ENCODE measurements around the gene DLX3. TPM values are rescaled to one million over a fixed set of nuclear protein-coding genes. Genes with fewer than 3 reads are reported as not detected.

DLX3 gene
- total RNA-seq, 1 donor from 2014 or later = 0.69 TPM

DNA sequence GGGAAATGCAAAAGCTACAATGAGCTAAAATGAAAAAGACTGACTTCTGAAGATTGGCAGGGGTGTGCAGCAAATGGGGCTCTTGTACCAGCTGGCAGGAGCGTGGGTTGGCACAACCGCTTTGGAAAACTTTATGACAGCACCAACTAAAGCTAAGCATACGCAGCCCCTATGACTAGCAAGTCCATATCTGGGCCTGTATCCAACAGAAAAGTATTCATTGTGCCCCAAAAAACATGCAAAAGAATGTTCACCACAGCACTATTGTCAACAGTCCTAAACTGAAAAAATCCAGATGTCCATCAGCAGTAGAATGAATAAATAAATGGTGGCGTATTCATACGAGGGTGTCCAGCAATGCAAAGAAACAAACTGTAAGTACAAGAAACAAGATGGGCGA, 38.3 kb upstream of the DLX3 start:
- Histone ChIP-seq H3K27ac (peak overlapping the region; percentile 58), H3K4me1 (peaks cover 39% of the 10 kb centered on the region), H3K27me3 (no peaks in the 10 kb centered on the region), H3K9me3 (no peaks in the 10 kb centered on the region), H3K36me3 (no peaks in the 10 kb centered on the region), H3K4me3 (no peak overlapping the region)
- no peak for DNase-seq
- TF ChIP-seq, protein P1, sequence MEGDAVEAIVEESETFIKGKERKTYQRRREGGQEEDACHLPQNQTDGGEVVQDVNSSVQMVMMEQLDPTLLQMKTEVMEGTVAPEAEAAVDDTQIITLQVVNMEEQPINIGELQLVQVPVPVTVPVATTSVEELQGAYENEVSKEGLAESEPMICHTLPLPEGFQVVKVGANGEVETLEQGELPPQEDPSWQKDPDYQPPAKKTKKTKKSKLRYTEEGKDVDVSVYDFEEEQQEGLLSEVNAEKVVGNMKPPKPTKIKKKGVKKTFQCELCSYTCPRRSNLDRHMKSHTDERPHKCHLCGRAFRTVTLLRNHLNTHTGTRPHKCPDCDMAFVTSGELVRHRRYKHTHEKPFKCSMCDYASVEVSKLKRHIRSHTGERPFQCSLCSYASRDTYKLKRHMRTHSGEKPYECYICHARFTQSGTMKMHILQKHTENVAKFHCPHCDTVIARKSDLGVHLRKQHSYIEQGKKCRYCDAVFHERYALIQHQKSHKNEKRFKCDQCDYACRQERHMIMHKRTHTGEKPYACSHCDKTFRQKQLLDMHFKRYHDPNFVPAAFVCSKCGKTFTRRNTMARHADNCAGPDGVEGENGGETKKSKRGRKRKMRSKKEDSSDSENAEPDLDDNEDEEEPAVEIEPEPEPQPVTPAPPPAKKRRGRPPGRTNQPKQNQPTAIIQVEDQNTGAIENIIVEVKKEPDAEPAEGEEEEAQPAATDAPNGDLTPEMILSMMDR (IDR thresholded peaks at IDR 0.05) = no peak
- intact Hi-C loops (cut with DNase I) = no loop called here
- no peak for ATAC-seq

DNA sequence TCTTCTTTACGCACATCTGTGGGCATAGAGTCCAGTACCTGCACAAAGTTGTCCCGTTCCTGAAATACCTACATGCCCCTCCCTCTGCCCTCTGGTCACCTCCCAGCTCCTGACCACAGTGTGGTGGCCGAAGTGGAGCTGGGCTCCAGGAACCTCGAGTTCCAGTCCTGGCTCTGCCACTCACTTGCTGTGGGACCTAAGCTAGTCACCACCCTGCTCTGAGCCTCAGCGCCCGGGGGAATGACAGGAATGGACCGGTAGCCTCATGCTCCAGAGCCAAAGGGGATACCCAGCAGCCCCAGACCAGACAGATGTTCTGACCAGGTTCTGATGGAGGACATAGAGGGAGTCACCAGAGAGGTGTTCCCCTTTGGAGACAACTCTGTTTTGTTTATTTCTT, 34.2 kb upstream of the DLX3 start:
- Histone ChIP-seq H3K27me3 (no peaks in the 10 kb centered on the region), H3K4me3 (no peak overlapping the region), H3K9me3 (no peaks in the 10 kb centered on the region), H3K27ac (no peak overlapping the region), H3K36me3 (no peaks in the 10 kb centered on the region), H3K4me1 (peaks cover 19% of the 10 kb centered on the region)
- TF ChIP-seq, protein P1 (IDR thresholded peaks at IDR 0.05) = no peak
- intact Hi-C loops (cut with DNase I) = loop anchor here (5.0 kb wide), 1 partner anchor 58 kb away; no protein-coding TSS in a partner anchor
- no peak for DNase-seq
- ATAC-seq = no peak

DNA sequence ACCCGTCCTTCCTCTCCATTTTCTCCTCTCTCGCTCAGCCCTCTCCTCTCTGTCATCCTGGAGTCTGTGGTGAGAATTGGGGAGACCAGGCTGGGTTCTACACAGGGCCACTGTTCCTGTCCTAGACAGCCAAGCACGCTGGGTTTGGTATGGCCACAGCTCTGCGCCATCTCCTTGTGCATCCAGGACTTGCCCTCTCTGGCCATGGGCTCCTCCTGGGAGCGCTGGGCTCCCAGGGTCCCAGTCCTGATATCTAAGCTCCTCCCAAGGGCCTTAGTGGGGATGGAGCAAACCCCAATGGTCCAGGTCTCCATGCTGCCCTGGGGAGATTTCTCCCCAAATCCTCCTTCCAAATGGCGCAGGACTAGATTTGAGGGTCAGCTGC, 33.7 kb upstream of the DLX3 start:
- peak overlapping the region; percentile 42 for H3K27ac ChIP-seq
- DNase-seq (no peak), ATAC-seq (no peak)

DNA sequence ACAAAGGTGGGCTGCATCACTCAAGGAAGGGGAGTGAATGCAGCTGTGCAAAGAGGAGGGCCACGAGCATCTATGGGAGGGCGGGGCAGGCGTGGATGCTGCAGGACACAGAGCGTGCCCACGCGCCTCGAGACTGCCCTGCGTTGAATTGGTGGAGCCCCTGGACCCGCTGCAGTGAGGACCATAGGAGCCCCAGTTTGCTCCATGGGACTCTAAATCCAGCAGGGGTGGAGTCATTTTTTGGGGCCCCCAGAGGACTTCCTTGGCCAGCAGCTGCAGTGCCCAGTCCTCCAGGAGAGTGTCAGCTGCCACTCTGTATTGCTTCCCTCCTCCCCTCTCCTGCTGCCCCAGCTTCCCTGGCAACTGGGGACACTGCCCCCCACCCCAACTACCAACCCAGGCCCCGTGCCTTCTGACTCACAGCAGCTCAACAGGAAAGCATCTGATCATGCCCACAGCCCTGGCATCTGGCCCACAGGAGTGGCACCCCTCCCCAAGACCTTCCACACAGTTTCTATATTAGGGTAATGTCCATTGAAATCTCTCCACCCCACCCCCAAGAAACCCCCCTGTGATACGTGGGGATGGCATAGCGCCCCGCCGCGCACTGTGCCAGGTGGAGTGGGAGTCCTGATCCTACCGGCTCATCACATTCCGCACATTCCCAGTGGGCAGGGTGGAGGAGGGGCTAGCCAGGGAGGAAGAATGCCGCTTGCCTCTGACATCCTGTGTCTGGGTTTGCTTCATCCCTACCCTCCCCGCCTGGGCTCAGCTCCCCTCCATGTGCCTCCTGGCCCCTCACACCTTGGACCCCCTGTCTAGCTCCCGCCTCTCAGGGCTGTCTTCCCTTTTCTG, 33.1 kb upstream of the DLX3 start:
- Histone ChIP-seq H3K4me3 (peak overlapping the region; percentile 30), H3K27ac (peak overlapping the region; percentile 60), H3K4me1 (peaks cover 15% of the 10 kb centered on the region), H3K9me3 (no peaks in the 10 kb centered on the region), H3K27me3 (no peaks in the 10 kb centered on the region), H3K36me3 (no peaks in the 10 kb centered on the region)
- peak; percentile 59 for ATAC-seq
- TF ChIP-seq, protein P1 (IDR thresholded peaks at IDR 0.05) = no peak
- intact Hi-C loops (cut with DNase I) = loop anchor here (5.0 kb wide), 1 partner anchor 59 kb away; no protein-coding TSS in a partner anchor
- DNase-seq = peak; percentile 79

More for the DNA sequence above, 33.7 kb upstream of the DLX3 start:
- intact Hi-C loops (cut with DNase I) = loop anchor here (5.0 kb wide), 1 partner anchor 59 kb away; no protein-coding TSS in a partner anchor
- Histone ChIP-seq H3K27me3 (no peaks in the 10 kb centered on the region), H3K9me3 (no peaks in the 10 kb centered on the region), H3K4me1 (peaks cover 17% of the 10 kb centered on the region), H3K4me3 (no peak overlapping the region), H3K36me3 (no peaks in the 10 kb centered on the region)
- TF ChIP-seq, protein P1 (IDR thresholded peaks at IDR 0.05) = no peak

DNA sequence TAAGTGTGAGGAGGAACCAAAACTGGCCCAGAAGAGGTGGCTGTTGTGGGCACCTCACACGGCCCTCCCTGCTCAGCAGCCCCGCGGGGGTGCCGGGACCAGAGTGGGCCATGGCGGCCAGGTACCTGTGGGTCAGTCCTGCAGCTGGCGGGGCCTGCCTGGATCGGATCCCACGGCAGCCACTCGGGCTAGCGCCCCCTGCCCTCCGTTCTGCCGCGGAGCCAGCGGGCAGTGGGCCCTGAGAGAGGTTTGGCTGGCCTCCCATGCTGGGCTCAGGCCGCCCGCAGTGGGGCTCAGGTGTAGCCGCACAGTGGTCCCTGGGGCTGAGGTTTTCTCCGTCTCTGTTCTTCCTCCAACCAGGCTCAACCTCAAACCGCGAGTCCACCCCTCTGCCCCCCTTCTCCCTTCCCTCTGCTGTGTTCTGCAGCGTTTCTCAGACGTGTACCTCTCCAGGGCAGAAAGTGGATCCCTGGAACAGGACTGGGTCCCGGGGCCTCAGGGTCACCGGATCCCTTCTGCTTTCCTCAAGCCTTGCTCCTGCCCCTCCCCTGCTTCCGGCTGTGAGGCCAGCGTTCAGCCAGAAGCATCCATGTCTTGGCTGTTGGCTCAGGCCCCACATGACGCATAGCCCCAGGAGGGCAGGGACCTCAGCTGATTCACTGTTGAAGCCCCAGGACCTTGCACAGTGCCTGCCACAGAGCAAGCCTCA, 32.3 kb upstream of the DLX3 start:
- peak; percentile 70 for ATAC-seq
- Histone ChIP-seq H3K36me3 (no peaks in the 10 kb centered on the region), H3K27me3 (no peaks in the 10 kb centered on the region), H3K27ac (peak overlapping the region; percentile 60), H3K9me3 (no peaks in the 10 kb centered on the region), H3K4me1 (peaks cover 18% of the 10 kb centered on the region), H3K4me3 (peak overlapping the region; percentile 30)
- intact Hi-C loops (cut with DNase I) = loop anchor here (5.0 kb wide), 1 partner anchor 60 kb away; no protein-coding TSS in a partner anchor
- DNase-seq = peak; percentile 80
- TF ChIP-seq, protein P1 (IDR thresholded peaks at IDR 0.05) = peak; percentile 13

Data from upper lobe of right lung (tissue), 1 donor.